Germinal center (tissue), 1 donor: ENCODE data around the gene PLIN4.

ENCODE experiments used
- DNase-seq: peaks from one replicate; pipeline ENCODE4 v3.0.0; 2012; ENCODE audit warnings: mixed read lengths, low spot score

The PLIN4 gene

DNA sequence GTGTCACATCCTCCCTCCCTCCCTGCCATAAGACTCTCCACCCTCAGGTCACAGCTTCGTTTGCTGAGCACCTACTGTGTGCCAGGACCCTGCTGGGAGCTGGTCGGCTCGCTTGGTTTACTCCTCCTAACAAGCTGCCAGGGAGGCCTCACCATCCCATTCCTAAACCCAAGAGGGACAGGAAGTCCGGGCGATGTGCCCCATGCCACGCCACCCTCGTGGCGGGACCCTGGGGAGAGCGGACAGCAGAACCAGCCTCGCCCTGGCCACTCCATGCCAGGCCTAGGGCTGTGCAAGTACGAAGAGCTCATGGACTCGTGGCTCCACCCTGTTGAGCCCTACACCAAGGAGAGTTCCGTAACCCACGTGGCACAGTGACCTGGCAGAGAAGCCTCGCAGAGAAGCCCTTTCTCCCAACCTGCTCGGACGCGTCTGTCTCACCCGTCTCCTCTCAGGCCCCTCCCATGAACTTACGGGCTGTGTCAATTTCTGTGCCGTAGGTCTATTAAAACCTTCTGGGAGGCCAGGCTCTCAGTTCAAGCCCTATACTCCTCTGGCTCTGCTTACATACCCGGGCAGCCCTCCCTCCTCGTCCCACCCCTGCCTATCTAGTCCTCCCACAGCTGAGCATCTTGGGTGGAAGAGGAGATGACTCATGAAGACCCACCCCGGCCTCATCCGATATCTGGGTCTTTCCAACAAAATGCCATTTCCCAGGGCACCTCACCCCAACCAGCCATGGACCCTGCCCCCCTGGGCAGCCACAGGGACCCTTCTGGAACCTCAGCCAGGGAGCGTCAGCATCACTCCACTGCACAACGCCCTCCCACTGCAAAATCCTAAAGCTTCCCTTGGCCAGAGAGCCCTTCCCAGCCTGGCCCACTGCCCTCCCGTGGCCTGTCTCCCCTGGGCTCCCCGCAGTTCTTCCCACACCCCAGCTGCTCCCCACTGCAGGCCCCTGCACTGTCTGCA, 63.3 kb downstream of the PLIN4 start:
- no peak for DNase-seq

DNA sequence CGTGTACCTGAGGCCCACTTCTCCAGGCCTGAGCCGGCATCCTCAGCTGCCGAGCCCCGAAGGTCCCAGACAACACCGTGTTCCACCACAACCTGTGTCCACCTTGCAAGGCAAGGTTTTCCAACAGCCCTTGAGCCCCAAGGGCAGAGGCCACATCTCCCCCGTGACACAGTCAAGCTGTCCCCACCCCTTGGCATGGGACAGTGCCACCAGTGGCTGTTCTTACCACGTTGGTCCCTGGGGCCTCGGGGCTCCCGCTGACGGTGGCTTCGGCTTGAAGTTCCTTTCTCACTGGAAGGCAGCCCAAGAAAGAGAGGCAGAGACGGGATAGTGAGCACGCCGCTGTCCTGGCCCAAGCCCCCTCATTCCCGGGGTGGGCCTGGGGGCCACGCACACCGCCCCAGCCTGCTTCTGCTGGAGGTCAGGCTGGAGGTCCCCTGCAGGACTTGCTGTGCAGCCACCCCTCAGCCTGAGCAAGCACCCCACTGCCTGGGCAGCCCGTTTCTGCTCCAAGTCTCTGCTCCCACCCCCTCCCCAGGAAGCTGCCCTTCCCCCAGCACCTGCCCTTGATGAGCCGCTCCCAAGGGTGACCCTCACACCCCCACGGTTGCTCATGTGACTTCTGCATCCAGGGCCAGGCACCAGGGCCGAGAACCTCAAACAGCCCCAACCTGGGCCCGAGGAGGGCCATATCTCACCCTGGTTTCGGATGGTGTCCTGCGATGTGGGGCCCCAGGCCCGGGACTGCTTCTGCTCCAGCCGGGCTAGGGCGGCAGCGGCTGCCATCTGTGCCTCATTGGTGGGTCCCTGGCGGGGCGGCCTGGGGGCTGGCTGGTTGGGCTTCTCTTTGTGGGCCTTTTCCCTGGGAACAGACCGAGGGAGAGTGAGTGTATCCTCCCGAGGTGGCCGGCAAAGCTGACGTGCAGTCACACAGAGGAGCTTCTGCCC, 64.8 kb downstream of the PLIN4 start:
- DNase-seq = no peak

DNA sequence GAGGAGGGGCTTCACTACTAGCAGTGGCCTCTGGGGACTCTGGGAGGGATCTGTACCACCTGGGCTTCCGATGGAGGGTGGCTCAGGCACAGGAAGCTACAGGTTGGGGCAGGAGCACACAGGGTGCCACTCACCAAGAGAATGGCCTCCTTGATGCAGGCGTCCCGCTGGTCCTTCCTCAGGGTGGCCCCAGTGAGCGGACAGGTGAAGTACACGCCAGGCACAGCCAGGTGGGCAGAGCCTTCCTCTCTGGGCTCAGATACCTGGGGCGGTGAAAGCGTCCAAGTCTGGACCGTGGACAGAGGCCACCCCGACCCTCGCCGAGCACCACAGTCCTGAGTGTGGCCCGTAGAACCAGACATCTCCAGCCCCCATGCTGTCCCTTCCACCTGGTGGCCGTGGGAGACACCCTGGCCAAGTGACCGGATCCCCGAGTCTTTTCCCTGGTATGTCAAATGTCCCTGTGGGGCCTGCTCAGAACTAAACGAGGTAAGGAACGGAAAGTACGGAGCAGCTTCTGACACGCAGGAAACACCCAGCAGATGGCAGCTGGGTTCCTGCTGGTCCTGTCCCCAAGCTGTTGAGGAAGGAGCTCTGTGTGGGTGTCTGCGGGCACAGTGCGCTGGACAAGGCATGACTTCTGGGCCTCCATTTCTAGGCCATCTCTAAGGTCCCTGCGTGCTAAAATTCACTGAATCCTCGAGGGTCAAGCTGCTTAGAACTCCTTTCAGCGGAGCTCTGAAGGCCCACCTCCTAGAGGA, 65.9 kb downstream of the PLIN4 start:
- DNase-seq = no peak
